WI38 (cell line): ENCODE data around the gene TESMIN.

Source experiments
- H3K4me3 ChIP-seq: 2 replicates; pipeline ENCODE4 v1.5.1; 2011; ENCODE audit warnings: low read depth, mild to moderate bottlenecking, control low read depth, low read length
- CTCF ChIP-seq: IDR thresholded peaks from 2 replicates; pipeline ENCODE4 v1.5.1; 2012; ENCODE audit warnings: low read depth, mild to moderate bottlenecking, control low read depth, low read length

The TESMIN gene

GRCh38 chr11:68710409-68710808, 40.9 kb downstream of the TESMIN start:
- TF ChIP-seq CTCF: no peak
- no peak overlapping the region for H3K4me3 ChIP-seq

- TF ChIP-seq CTCF: no peak
- H3K4me3 ChIP-seq: no peak overlapping the region
These were observed 42.3 kb downstream of the TESMIN start for GRCh38 chr11:68709062-68709461.

GRCh38 chr11:68707527-68707926, 43.8 kb downstream of the TESMIN start:
- H3K4me3 ChIP-seq: no peak overlapping the region
- no peak for TF ChIP-seq CTCF

- no peak for TF ChIP-seq CTCF
- no peak overlapping the region for H3K4me3 ChIP-seq
These were observed 46.4 kb downstream of the TESMIN start for GRCh38 chr11:68704887-68705286.

GRCh38 chr11:68698993-68699392, 52.3 kb downstream of the TESMIN start:
- H3K4me3 ChIP-seq: no peak overlapping the region
- TF ChIP-seq CTCF: no peak

- TF ChIP-seq CTCF: no peak
- no peak overlapping the region for H3K4me3 ChIP-seq
These were observed 55.8 kb downstream of the TESMIN start for GRCh38 chr11:68695531-68695930.

GRCh38 chr11:68694431-68695297, 56.7 kb downstream of the TESMIN start:
- no peak overlapping the region for H3K4me3 ChIP-seq
- no peak for TF ChIP-seq CTCF
